Spleen (tissue), 11 donors: ENCODE data around the gene SLC35E4. TPM values are rescaled to one million over a fixed set of nuclear protein-coding genes. Genes with fewer than 3 reads are reported as not detected.

ENCODE experiments used
- DNase-seq: peaks from one replicate; pipeline ENCODE4 v3.0.0-alpha.2; 2020
- H3K27ac ChIP-seq, 8 donors: fragments of 200-600 bp; sonication (generic) in 7 of 8; 1 replicate in 4 of 8; 2 replicates in 4 of 8; pipeline versions ENCODE4 v1.5.0 to v1.8.0; 2016 to 2021; ENCODE audit warnings: inconsistent platforms in 4 of 8, mild to moderate bottlenecking in 4 of 8, moderate library complexity in 1 of 8
- H3K27me3 ChIP-seq, 7 donors: fragments of 200-600 bp; sonication (generic) in 6 of 7; replicated peaks in 1 of 7; 1 replicate in 4 of 7; 2 replicates in 3 of 7; pipeline versions ENCODE4 v1.5.0 to v1.8.0; 2016 to 2021; ENCODE audit warnings: inconsistent platforms in 3 of 7, mild to moderate bottlenecking in 1 of 7
- H3K36me3 ChIP-seq, 6 donors: fragments of 200-600 bp; sonication (generic) in 5 of 6; 1 replicate in 4 of 6; 2 replicates in 2 of 6; pipeline versions ENCODE4 v1.5.0 to v1.8.0; 2016 to 2021; ENCODE audit warnings: inconsistent platforms in 2 of 6
- H3K4me1 ChIP-seq, 6 donors: fragments of 200-600 bp; sonication (generic) in 5 of 6; 1 replicate in 3 of 6; 2 replicates in 3 of 6; pipeline versions ENCODE4 v1.5.0 to v1.8.0; 2016 to 2021; ENCODE audit warnings: inconsistent platforms in 3 of 6
- H3K4me3 ChIP-seq, 8 donors: fragments of 200-600 bp; sonication (generic) in 7 of 8; 1 replicate in 4 of 8; 2 replicates in 4 of 8; pipeline versions ENCODE4 v1.5.0 to v1.8.0; 2016 to 2021; ENCODE audit warnings: inconsistent platforms in 4 of 8, mild to moderate bottlenecking in 4 of 8, moderate library complexity in 2 of 8
- H3K9me3 ChIP-seq, 8 donors: fragments of 200-600 bp; sonication (generic) in 7 of 8; 1 replicate in 4 of 8; 2 replicates in 4 of 8; pipeline versions ENCODE4 v1.5.0 to v1.8.0; 2016 to 2021; ENCODE audit warnings: inconsistent platforms in 4 of 8
- CTCF ChIP-seq, 11 experiments: fragments of 200-600 bp in 7 of 11; fragments of 450-650 bp in 4 of 11; sonication (generic) in 4 of 11; IDR thresholded peaks in 8 of 11; conservative IDR thresholded peaks in 3 of 11; 1 replicate in 7 of 11; 2 replicates in 4 of 11; pipeline versions ENCODE4 v1.4.0 to v1.8.0; 2016 to 2021; ENCODE audit warnings: antibody characterized with exemption in 11 of 11, inconsistent platforms in 4 of 11, mild to moderate bottlenecking in 1 of 11
- POLR2A ChIP-seq, 3 donors: fragments of 450-650 bp; IDR thresholded peaks; one replicate each; pipeline ENCODE4 v1.5.1; 2017; ENCODE audit warnings: antibody characterized with exemption in 3 of 3, mild to moderate bottlenecking in 1 of 3
- POLR2AphosphoS5 ChIP-seq, 3 donors: sonication (generic); formaldehyde crosslinking; IDR thresholded peaks; one replicate each; pipeline ENCODE4 v1.5.1; 2017; ENCODE audit warnings: antibody characterized with exemption in 3 of 3
- WGBS, 5 donors: extraction: QIAGEN DNeasy Blood & Tissue Kit in 3 of 5; methylation state at CpG; one replicate each; pipeline versions ENCODE4 v1.1.5 to v1.1.7; 2013 to 2018; 5-methylcytosine and 5-hydroxymethylcytosine counted together
- intact Hi-C: fragments of 100-400 bp; cut with DNase I; formaldehyde crosslinking; loops from one replicate; pipeline ENCODE4 v1.15.0; 2023; ENCODE audit warnings: low total_unique reads
- polyA plus RNA-seq, 3 donors: library from polyadenylated mRNA; stranded (reverse); fragments of 200-250 nt; gene quantifications; one replicate each; pipeline ENCODE4 v1.2.1, GENCODE V29; 2013
- total RNA-seq, 7 donors: library from RNA; depleted of rRNA in 3 of 7; stranded (reverse); fragments of >200 nt in 3 of 7; fragmentation: NEBNext Ultra II Directional in 4 of 7; extraction: Animal tissue kit (Norgen Biotek cat#: 25700) in 4 of 7; gene quantifications; one replicate each; pipeline versions ENCODE4 v1.1.0 to v1.2.1, GENCODE V29; 2016 to 2021
- donor health status: healthy with polysubstance abuse.
- donor health status: DM: no; HTN: no; CAD: no; lungs with moderate emphysema.
- donor health status: DM: no; HTN: no; CAD: no.
- donor health status: Bipolar disorder and iron deficiency.
- donor health status: healthy.
- donor health status: DM: no; HTN: no; CAD: no.
- donor health status: DM: yes; HTN: yes; CAD: no.

The SLC35E4 gene
- total and polyA plus RNA-seq, 10 donors = 0.37 to 6.7 (median 2.8) TPM

- Histone ChIP-seq H3K4me1 (peaks cover 5 to 16% (median 9%) of the 10 kb centered on the region in 6 donors), H3K9me3 (no peaks in the 10 kb centered on the region), H3K27me3 (no peaks in the 10 kb centered on the region), H3K27ac (no peak overlapping the region), H3K36me3 (peaks cover 0 to 45% (median 20%) of the 10 kb centered on the region in 6 donors), H3K4me3 (no peak overlapping the region)
- WGBS, 5 donors = 89 to 95% (median 91%) methylated on average over 4 of the region's 4 CpGs
- intact Hi-C loops = no loop called here
- no peak for DNase-seq
- TF ChIP-seq CTCF (IDR thresholded peaks at IDR 0.05 in 8 of 11, conservative IDR thresholded peaks at IDR 0.05 in 3 of 11) = no peak
- no peak for TF ChIP-seq POLR2A (IDR thresholded peaks at IDR 0.05)
- no peak for TF ChIP-seq POLR2AphosphoS5 (IDR thresholded peaks at IDR 0.05)
These were observed 26.5 kb downstream of the SLC35E4 start for GRCh38 chr22:30662040-30662439.

GRCh38 chr22:30664798-30665197 is 29.2 kb downstream of the SLC35E4 start:
- H3K9me3 ChIP-seq = no peaks in the 10 kb centered on the region
- no peak overlapping the region for H3K27ac ChIP-seq
- TF ChIP-seq POLR2A (IDR thresholded peaks at IDR 0.05) (no peak), POLR2AphosphoS5 (IDR thresholded peaks at IDR 0.05) (no peak), CTCF (IDR thresholded peaks at IDR 0.05 in 8 of 11, conservative IDR thresholded peaks at IDR 0.05 in 3 of 11) (no peak)
- H3K4me1 ChIP-seq = peaks cover 5 to 27% (median 22%) of the 10 kb centered on the region in 6 donors
- H3K4me3 ChIP-seq = no peak overlapping the region
- 97 to 99% (median 97%) methylated on average over 13 of the region's 13 CpGs for WGBS, 5 donors
- DNase-seq = no peak
- intact Hi-C loops = no loop called here
- peaks cover 0 to 41% (median 20%) of the 10 kb centered on the region in 6 donors for H3K36me3 ChIP-seq
- peaks cover 0 to 6% (median 0%) of the 10 kb centered on the region in 7 donors for H3K27me3 ChIP-seq

GRCh38 chr22:30665266-30665665 is 29.7 kb downstream of the SLC35E4 start:
- peaks cover 0 to 36% (median 20%) of the 10 kb centered on the region in 6 donors for H3K36me3 ChIP-seq
- H3K27me3 ChIP-seq = peaks cover 0 to 6% (median 0%) of the 10 kb centered on the region in 7 donors
- no peak for DNase-seq
- no peak overlapping the region for H3K4me3 ChIP-seq
- WGBS, 5 donors = 80 to 93% (median 86%) methylated on average over 2 of the region's 2 CpGs
- intact Hi-C loops = no loop called here
- no peaks in the 10 kb centered on the region for H3K9me3 ChIP-seq
- TF ChIP-seq POLR2A (IDR thresholded peaks at IDR 0.05) (no peak), POLR2AphosphoS5 (IDR thresholded peaks at IDR 0.05) (no peak), CTCF (IDR thresholded peaks at IDR 0.05 in 8 of 11, conservative IDR thresholded peaks at IDR 0.05 in 3 of 11) (no peak)
- peaks cover 5 to 27% (median 22%) of the 10 kb centered on the region in 6 donors for H3K4me1 ChIP-seq
- H3K27ac ChIP-seq = no peak overlapping the region

GRCh38 chr22:30665786-30666185 is 30.2 kb downstream of the SLC35E4 start:
- no peak overlapping the region for H3K4me3 ChIP-seq
- peaks cover 0 to 36% (median 20%) of the 10 kb centered on the region in 6 donors for H3K36me3 ChIP-seq
- no peaks in the 10 kb centered on the region for H3K9me3 ChIP-seq
- H3K4me1 ChIP-seq = peaks cover 5 to 27% (median 22%) of the 10 kb centered on the region in 6 donors
- intact Hi-C loops = no loop called here
- DNase-seq = no peak
- 90 to 97% (median 94%) methylated on average over 4 of the region's 4 CpGs for WGBS, 5 donors
- H3K27me3 ChIP-seq = peaks cover 0 to 6% (median 0%) of the 10 kb centered on the region in 7 donors
- no peak overlapping the region for H3K27ac ChIP-seq
- TF ChIP-seq POLR2A (IDR thresholded peaks at IDR 0.05) (no peak), POLR2AphosphoS5 (IDR thresholded peaks at IDR 0.05) (no peak), CTCF (IDR thresholded peaks at IDR 0.05 in 8 of 11, conservative IDR thresholded peaks at IDR 0.05 in 3 of 11) (no peak)
